HepG2 (cell line): ENCODE results near the gene RGL1. TPM values are rescaled to one million over a fixed set of nuclear protein-coding genes. Genes with fewer than 3 reads are reported as not detected.

Experiments
- ATAC-seq: fragments of 200-7000 bp; cut with Tn5 transposase; 3 replicates; pipeline ENCODE4 v1.9.1; 2020; ENCODE audit warnings: mild to moderate bottlenecking, moderate library complexity
- BruUV-seq: library from RNA; stranded (reverse); fragments of 400-500 nt; replicated peaks from 2 replicates; lab custom pipeline; 2021; lab: Mats Ljungman, UMichigan
- CTCF ChIA-PET: fragments of 300-600 bp; formaldehyde crosslinking; extraction: SDS; loops from one replicate; lab custom pipeline; 2021; ENCODE audit warnings: low total read pairs, inconsistent platforms, low intra/inter-chr PET ratio; lab: Yijun Ruan, JAX
- POLR2A ChIA-PET: fragments of 350-600 bp; sonication (Branson Sonifier 250); formaldehyde crosslinking; loops from one replicate; lab custom pipeline; 2020; ENCODE audit warnings: antibody characterized with exemption, inconsistent platforms; lab: Yijun Ruan, JAX
- DNase-seq: peaks from one replicate; pipeline ENCODE4 v3.0.0-alpha.2; 2015; ENCODE audit warnings: low spot score
- FAIRE-seq: peaks from 3 replicates; lab custom pipeline; 2011; peaks lifted over from hg19 to GRCh38; lab: Jason Lieb, UNC
- H2AFZ ChIP-seq: one replicate; pipeline ENCODE4 v1.6.1; 2011; ENCODE audit warnings: low read length, inconsistent platforms
- H3K27ac ChIP-seq: fragments of 300-600 bp; 3 replicates; pipeline ENCODE4 v1.8.0; 2011; ENCODE audit warnings: mixed run types, mild to moderate bottlenecking, mixed read lengths, low read length, inconsistent platforms; ENCODE audit not compliant: insufficient read depth; ENCODE audit errors: extremely low read length
- H3K27me3 ChIP-seq, 2 experiments: fragments of 200-600 bp in 1 of 2; 2 replicates in 1 of 2; 3 replicates in 1 of 2; pipeline versions ENCODE4 v1.6.0 to v1.8.0; 2011; ENCODE audit warnings: low read length in 2 of 2, mild to moderate bottlenecking in 2 of 2, moderate library complexity in 2 of 2, inconsistent platforms in 1 of 2; ENCODE audit not compliant: insufficient read depth in 2 of 2, control insufficient read depth in 1 of 2
- H3K36me3 ChIP-seq, 2 experiments: fragments of 200-600 bp in 1 of 2; replicated peaks in 1 of 2; 2 replicates in 1 of 2; 3 replicates in 1 of 2; pipeline versions ENCODE4 v1.5.1 to v1.8.0; 2011; ENCODE audit warnings: low read length in 2 of 2, inconsistent platforms in 1 of 2; ENCODE audit not compliant: insufficient read depth in 2 of 2, control insufficient read depth in 1 of 2
- H3K4me1 ChIP-seq: 2 replicates; pipeline ENCODE4 v1.5.1; 2012; ENCODE audit warnings: low read length, inconsistent platforms; ENCODE audit not compliant: insufficient read depth
- H3K4me2 ChIP-seq: 2 replicates; pipeline ENCODE4 v1.6.0; 2011; ENCODE audit warnings: low read depth, low read length, inconsistent platforms
- H3K4me3 ChIP-seq, 3 experiments: fragments of 200-600 bp in 1 of 3; sonication (generic), shearing (Covaris generic) in 1 of 3; replicated peaks in 1 of 3; 2 replicates each; pipeline ENCODE4 v1.5.1; 2011 to 2016; ENCODE audit warnings: low read length in 3 of 3, inconsistent platforms in 2 of 3, low read depth in 2 of 3, mild to moderate bottlenecking in 2 of 3, control low read depth in 1 of 3, mixed read lengths in 1 of 3; ENCODE audit not compliant: insufficient read depth in 1 of 3
- H3K79me2 ChIP-seq: one replicate; pipeline ENCODE4 v1.6.1; 2011; ENCODE audit warnings: low read length, inconsistent platforms; ENCODE audit not compliant: insufficient read depth
- H3K9ac ChIP-seq: 2 replicates; pipeline ENCODE4 v1.6.0; 2011; ENCODE audit warnings: mild to moderate bottlenecking, low read depth, low read length, inconsistent platforms; ENCODE audit not compliant: insufficient read depth
- H3K9me3 ChIP-seq: 2 replicates; pipeline ENCODE4 v1.5.1; 2012; ENCODE audit warnings: mild to moderate bottlenecking, low read length
- H4K20me1 ChIP-seq: 2 replicates; pipeline ENCODE4 v1.6.0; 2011; ENCODE audit warnings: inconsistent platforms, mild to moderate bottlenecking, low read length, moderate library complexity; ENCODE audit not compliant: insufficient read depth
- EHMT2 ChIP-seq: fragments of 200-600 bp; sonication (generic); IDR thresholded peaks from 2 replicates; pipeline ENCODE4 v1.7.0; 2017; ENCODE audit warnings: antibody characterized with exemption, low read depth, low read length, borderline replicate concordance
- FOXC1 ChIP-seq: sonication (generic); formaldehyde crosslinking; IDR thresholded peaks from 2 replicates; pipeline ENCODE4 v1.8.0; 2022; ENCODE audit warnings: mild to moderate bottlenecking, missing genetic modification reagents, borderline replicate concordance
- MXI1 ChIP-seq: IDR thresholded peaks from 3 replicates; pipeline ENCODE4 v1.6.1; 2012; ENCODE audit warnings: low read depth, low read length, inconsistent platforms, borderline replicate concordance
- REST ChIP-seq, 2 experiments: IDR thresholded peaks; 2 replicates each; pipeline ENCODE4 v1.6.1; 2011 to 2012; ENCODE audit warnings: low read length in 2 of 2, borderline replicate concordance in 1 of 2, low read depth in 1 of 2, mild to moderate bottlenecking in 1 of 2, moderate library complexity in 1 of 2
- SALL2 ChIP-seq: sonication (generic); formaldehyde crosslinking; IDR thresholded peaks from 2 replicates; pipeline ENCODE4 v1.8.1; 2023; ENCODE audit warnings: mild to moderate bottlenecking, missing genetic modification reagents, inconsistent platforms
- SATB2 ChIP-seq: sonication (generic); formaldehyde crosslinking; IDR thresholded peaks from 2 replicates; pipeline ENCODE4 v1.5.0; 2020; ENCODE audit warnings: missing genetic modification reagents
- TMF1 ChIP-seq: sonication (generic); formaldehyde crosslinking; IDR thresholded peaks from 2 replicates; pipeline ENCODE4 v1.8.1; 2022; ENCODE audit warnings: low read depth, missing genetic modification reagents
- ZNF282 ChIP-seq: fragments of 450-650 bp; IDR thresholded peaks from 2 replicates; pipeline ENCODE4 v1.6.1; 2018; ENCODE audit not compliant: partially characterized antibody
- ZNF543 ChIP-seq: sonication (generic); formaldehyde crosslinking; IDR thresholded peaks from 2 replicates; pipeline ENCODE4 v1.4.0; 2020; ENCODE audit warnings: mild to moderate bottlenecking, missing genetic modification reagents
- ZXDC ChIP-seq: sonication (generic); formaldehyde crosslinking; IDR thresholded peaks from 2 replicates; pipeline ENCODE4 v1.5.0; 2020; ENCODE audit warnings: mild to moderate bottlenecking, missing genetic modification reagents
- WGBS: methylation state at CpG from one replicate; pipeline ENCODE4 v1.1.6; 2017; ENCODE audit warnings: low lambda C conversion rate; 5-methylcytosine and 5-hydroxymethylcytosine counted together
- in situ Hi-C: cut with HindIII; loops from 2 replicates; pipeline ENCODE4 v1.10.0; 2017; ENCODE audit warnings: low pct_unique_long_range_greater_than_20kb; ENCODE audit not compliant: extremely low pct_ligation_motif_present
- intact Hi-C: fragments of 100-400 bp; cut with micrococcal nuclease; formaldehyde crosslinking; loops from one replicate; pipeline ENCODE4 v1.10.0; 2022; ENCODE audit not compliant: unreplicated experiment
- polyA plus RNA-seq, 8 experiments: library from polyadenylated mRNA; depleted of rRNA in 3 of 8; stranded (reverse) in 7 of 8; unstranded in 1 of 8; fragments of >200 nt; fragmentation: Illumina TruSeq in 4 of 8; extraction: Trizol in 4 of 8; gene quantifications; 2 replicates each; pipeline versions ENCODE4 v1.2.1 to v1.2.3, GENCODE V29; 2011 to 2016; ENCODE audit warnings: low read depth in 4 of 8, missing spikeins in 1 of 8, mixed read lengths in 1 of 8; ENCODE audit not compliant: insufficient read depth in 1 of 8
- total RNA-seq, 5 experiments: library from RNA; depleted of rRNA; stranded (reverse); fragments of >200 nt; fragmentation: Illumina TruSeq; extraction: Trizol; gene quantifications; 2 replicates each; pipeline ENCODE4 v1.2.3, GENCODE V29; 2016; ENCODE audit warnings: low read depth in 1 of 5
- TF ChIP-seq, protein P1 (sequence below): sonication (generic); formaldehyde crosslinking; IDR thresholded peaks from 2 replicates; pipeline ENCODE4 v1.8.0; 2022; ENCODE audit warnings: missing genetic modification reagents, mild to moderate bottlenecking, inconsistent platforms, borderline replicate concordance
- TF ChIP-seq, protein P2 (sequence below): sonication (generic); formaldehyde crosslinking; IDR thresholded peaks from 2 replicates; pipeline ENCODE4 v1.4.0; 2020; ENCODE audit warnings: missing genetic modification reagents

The RGL1 gene
- total and polyA plus RNA-seq, 2 of the 13 experiments (the other 11 are each of a cell fraction or from before 2014, with no cell fraction given) = 3.5 to 4.7 TPM

GRCh38 chr1:183894290-183894565, 89.3 kb downstream of the RGL1 start:
- no peak for FAIRE-seq
- TF ChIP-seq SALL2 (no peak), ZNF282 (no peak), MXI1 (no peak), SATB2 (no peak), FOXC1 (no peak), ZXDC (CRISPR knock-in tag) (no peak), EHMT2 (no peak), TMF1 (CRISPR knock-in tag) (no peak), ZNF543 (no peak), REST (IDR thresholded peaks at IDR 0.05; ENCODE audit: borderline replicate concordance in 1 of 2, low read depth in 1 of 2, low read length in 2 of 2) (no peak)
- TF ChIP-seq, protein P1, sequence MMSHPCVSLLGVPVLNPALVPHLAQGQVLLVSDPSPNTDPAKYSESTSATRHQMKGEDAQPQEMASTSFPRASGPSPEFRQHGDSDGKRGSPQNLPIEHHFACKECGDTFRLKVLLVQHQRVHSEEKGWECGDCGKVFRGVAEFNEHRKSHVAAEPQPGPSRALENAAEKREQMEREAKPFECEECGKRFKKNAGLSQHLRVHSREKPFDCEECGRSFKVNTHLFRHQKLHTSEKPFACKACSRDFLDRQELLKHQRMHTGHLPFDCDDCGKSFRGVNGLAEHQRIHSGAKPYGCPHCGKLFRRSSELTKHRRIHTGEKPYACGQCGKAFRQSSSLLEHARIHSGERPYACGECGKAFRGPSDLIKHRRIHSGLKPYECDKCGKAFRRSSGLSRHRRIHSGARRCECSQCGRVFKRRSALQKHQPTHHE (CRISPR knock-in tag) = no peak
- TF ChIP-seq, protein P2, sequence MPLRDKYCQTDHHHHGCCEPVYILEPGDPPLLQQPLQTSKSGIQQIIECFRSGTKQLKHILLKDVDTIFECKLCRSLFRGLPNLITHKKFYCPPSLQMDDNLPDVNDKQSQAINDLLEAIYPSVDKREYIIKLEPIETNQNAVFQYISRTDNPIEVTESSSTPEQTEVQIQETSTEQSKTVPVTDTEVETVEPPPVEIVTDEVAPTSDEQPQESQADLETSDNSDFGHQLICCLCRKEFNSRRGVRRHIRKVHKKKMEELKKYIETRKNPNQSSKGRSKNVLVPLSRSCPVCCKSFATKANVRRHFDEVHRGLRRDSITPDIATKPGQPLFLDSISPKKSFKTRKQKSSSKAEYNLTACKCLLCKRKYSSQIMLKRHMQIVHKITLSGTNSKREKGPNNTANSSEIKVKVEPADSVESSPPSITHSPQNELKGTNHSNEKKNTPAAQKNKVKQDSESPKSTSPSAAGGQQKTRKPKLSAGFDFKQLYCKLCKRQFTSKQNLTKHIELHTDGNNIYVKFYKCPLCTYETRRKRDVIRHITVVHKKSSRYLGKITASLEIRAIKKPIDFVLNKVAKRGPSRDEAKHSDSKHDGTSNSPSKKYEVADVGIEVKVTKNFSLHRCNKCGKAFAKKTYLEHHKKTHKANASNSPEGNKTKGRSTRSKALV (CRISPR knock-in tag) = no peak

More at GRCh38 chr1:183894290-183894565, 89.3 kb downstream of the RGL1 start:
- no peaks in the 10 kb centered on the region for H3K9me3 ChIP-seq
- peaks cover 23% of the 10 kb centered on the region for H3K4me1 ChIP-seq
- no peak overlapping the region for H3K4me3 ChIP-seq
- CTCF ChIA-PET = no interaction called here
- BruUV-seq = no TSS peak
- WGBS = 97% methylated on average over 1 of the region's 1 CpG
- in situ Hi-C loops = no loop called here
- no peaks in the 10 kb centered on the region for H3K79me2 ChIP-seq
- POLR2A ChIA-PET = interaction anchor here (1.0 kb wide), 1 partner anchor 13 kb away, joined by 3 read pairs; no protein-coding TSS in a partner anchor
- intact Hi-C loops = loop anchor here (5.0 kb wide), 1 partner anchor 52 kb away; no protein-coding TSS in a partner anchor
- ATAC-seq = no peak
- no peak for DNase-seq
- H3K9ac ChIP-seq = no peak overlapping the region
- no peaks in the 10 kb centered on the region for H3K27me3 ChIP-seq
- no peak overlapping the region for H2AFZ ChIP-seq
- H3K36me3 ChIP-seq = peaks cover 5 to 8% of the 10 kb centered on the region in 2 experiments; a peak in 3 of 5 replicates
- no peak overlapping the region for H3K27ac ChIP-seq
- H3K4me2 ChIP-seq = no peak overlapping the region
- H4K20me1 ChIP-seq = no peaks in the 10 kb centered on the region
